GM12801 (cell line): ENCODE results near the gene BRD7.

Source experiments
- CTCF ChIP-seq: IDR thresholded peaks from one replicate; pipeline ENCODE4 v1.5.1; 2011; ENCODE audit warnings: control low read depth; ENCODE audit not compliant: insufficient read length; ENCODE audit errors: extremely low read depth

Gene BRD7

GRCh38 chr16:50302472-50303005 is 66.2 kb downstream of the BRD7 start:
- no peak for TF ChIP-seq CTCF

- no peak for TF ChIP-seq CTCF
Measured at GRCh38 chr16:50301626-50302471, 66.9 kb downstream of the BRD7 start.

- no peak for TF ChIP-seq CTCF
Measured at GRCh38 chr16:50300942-50301625, 67.7 kb downstream of the BRD7 start.

- TF ChIP-seq CTCF = no peak
Measured at GRCh38 chr16:50299508-50300105, 69.2 kb downstream of the BRD7 start.

GRCh38 chr16:50298591-50299507 is 69.9 kb downstream of the BRD7 start:
- TF ChIP-seq CTCF = no peak

GRCh38 chr16:50298075-50298460 is 70.7 kb downstream of the BRD7 start:
- no peak for TF ChIP-seq CTCF
